Measurements from ENCODE around the gene FLOT2.
"Not testable (repeated sequence)": the region's sequence is repeated elsewhere in the genome, so short reads cannot be mapped to it uniquely, and the experiment has no call there.

The FLOT2 gene

GRCh38 chr17:28841901-28842281, 55.6 kb downstream of the FLOT2 start:
- DNase-seq: no peak

DNA sequence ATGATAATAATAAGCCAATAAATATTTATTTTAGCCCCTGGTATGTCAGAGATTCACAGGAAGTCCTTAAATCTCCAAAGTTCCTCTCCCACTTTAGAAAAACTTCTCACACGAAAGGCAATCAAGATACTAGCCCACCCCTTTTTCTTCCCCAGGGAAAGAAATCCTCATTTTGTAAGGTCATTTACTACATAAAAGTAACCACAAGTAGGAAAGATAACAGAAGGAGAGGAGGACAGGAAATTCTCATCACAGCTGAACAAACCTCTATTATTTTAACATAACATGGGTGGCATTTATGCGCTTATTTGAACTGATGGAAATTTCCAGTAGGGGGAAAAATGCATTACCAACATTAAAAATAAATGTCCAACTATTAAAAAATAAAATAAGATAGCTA, 58.3 kb downstream of the FLOT2 start:
- DNase-seq: no peak

GRCh38 chr17:28836541-28836940, 61.0 kb downstream of the FLOT2 start:
- not testable (repeated sequence) for DNase-seq

DNA sequence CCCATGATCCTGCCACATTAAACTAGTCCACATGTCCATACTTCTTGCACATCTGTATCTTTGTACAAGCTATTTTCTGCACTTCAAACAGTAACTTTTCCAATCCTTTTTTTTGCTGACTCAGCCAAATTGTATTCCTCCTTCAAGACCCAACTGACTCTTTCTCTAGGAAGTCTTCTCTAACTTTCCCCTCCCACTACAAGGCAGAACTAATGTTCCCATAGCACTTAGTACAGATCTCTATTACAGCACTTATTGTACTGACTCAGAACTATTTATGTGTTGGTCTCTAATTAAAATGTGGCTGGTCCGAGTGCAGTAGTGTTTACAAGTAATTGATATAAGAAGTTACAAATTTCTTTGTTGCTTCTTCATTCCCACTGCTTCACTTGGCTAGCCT, 63.1 kb downstream of the FLOT2 start:
- no peak for DNase-seq

All from stimulated activated CD8-positive, alpha-beta memory T cell treated with anti-CD3 and anti-CD28 coated beads, Interleukin-4, amount 100 ng/mL, for 48 hours (primary cell).